HG03457 (cell line): ENCODE data around the gene ZNF880.
A peak's percentile ranks its signal among the peaks of the same experiment; 100 is the strongest.
"Not testable (repeated sequence)": the region's sequence is repeated elsewhere in the genome, so short reads cannot be mapped to it uniquely, and the experiment has no call there.

Experiments
- ATAC-seq: cut with Tn5 transposase; IDR thresholded peaks from one replicate; pipeline ENCODE4 v1.9.1; 2021; ENCODE audit warnings: moderate number of reproducible peaks; ENCODE audit not compliant: unreplicated experiment

ZNF880 gene

DNA sequence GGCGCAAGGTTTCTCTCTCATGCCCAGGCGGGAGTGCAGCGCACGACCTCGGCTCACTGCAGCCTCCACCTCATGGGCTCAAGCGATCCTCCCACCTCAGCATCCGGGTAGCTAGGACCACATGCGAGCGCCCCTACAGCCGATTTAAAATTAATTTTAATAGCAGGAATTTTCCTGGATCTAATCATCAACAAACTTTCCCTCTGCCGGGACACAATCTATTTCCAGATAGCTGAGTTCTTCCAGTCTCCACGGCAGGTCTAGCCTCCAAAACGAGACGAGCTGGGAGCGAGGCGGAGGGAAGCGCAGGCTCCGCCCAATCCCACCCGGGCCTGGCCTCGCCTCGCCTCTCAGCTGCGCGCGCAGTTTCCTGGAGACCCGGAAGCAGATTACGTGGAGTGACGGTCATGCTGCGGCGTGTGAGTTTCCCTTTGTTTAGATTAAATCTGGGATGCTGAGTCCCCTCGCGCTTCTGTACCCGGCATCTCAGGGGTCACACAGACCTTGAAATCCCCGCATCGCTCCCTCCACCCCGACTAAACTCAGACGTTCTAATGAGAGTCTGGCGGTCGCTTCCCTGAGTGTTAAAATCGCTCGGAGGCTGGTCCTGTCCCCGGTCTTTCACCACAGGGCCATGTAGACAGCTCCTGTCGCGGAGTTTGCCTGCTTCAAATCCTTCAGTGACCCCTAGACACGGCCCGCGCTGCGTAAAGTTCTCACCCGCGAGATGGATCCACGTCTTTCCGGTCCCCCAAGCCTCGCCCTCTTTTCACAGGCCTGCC, at the start of gene ZNF880:
TSS of gene ZNF880 (plus strand) at position 365 of the 782 bp plus-strand sequence. CDS start at position 408, 43 bp downstream.
- ATAC-seq: peak; percentile 61

DNA sequence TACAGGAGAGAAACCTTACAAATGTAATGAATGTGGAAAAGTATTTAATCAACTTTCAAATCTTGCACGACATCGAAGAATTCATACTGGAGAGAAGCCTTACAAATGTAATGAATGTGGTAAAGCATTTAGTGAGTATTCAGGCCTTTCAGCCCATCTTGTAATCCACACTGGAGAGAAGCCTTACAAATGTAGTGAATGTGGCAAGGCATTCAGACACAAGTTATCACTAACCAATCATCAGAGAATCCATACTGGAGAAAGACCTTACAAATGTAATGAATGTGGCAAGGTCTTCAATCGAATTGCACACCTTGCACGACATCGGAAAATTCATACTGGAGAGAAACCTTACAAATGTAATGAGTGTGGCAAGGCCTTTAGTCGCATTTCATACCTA, 47.3 kb upstream of the ZNF880 start:
- no peak for ATAC-seq

DNA sequence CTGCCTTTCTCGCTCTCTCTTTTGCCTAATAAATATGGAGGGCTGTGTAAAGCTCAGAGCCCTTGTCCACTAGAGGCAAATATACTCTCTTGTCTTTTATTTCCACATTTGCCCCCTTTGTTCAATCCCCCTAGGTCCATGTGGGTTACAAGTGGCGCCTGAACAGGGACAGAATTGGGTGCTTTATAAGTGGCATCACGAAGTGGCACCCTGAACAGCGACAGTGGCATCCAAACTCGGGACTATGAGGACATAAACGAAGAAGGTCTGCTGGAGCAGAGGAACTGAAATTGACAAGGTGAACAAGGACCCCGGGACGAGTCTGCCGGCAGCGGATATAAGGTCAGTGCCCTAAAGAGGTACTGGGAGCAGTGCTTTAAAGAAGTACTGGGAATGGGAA, 38.0 kb upstream of the ZNF880 start:
- ATAC-seq: no peak

DNA sequence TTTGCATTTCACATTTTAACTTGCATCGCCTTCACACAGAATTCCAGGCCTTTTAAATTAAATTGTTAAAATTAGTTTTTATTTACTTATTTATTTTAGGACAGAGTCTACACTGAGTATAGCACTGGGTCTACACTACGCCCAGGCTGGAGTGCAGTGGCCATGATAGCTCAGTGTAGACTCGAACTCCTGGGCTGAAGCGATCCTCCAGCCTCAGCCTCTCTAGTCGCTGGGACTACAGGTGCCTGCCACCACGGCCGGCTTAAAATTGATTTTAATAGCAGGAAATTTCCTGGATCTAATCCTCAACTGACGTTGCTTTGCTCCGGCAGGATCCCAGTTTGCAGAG, 34.0 kb upstream of the ZNF880 start:
- no peak for ATAC-seq

DNA sequence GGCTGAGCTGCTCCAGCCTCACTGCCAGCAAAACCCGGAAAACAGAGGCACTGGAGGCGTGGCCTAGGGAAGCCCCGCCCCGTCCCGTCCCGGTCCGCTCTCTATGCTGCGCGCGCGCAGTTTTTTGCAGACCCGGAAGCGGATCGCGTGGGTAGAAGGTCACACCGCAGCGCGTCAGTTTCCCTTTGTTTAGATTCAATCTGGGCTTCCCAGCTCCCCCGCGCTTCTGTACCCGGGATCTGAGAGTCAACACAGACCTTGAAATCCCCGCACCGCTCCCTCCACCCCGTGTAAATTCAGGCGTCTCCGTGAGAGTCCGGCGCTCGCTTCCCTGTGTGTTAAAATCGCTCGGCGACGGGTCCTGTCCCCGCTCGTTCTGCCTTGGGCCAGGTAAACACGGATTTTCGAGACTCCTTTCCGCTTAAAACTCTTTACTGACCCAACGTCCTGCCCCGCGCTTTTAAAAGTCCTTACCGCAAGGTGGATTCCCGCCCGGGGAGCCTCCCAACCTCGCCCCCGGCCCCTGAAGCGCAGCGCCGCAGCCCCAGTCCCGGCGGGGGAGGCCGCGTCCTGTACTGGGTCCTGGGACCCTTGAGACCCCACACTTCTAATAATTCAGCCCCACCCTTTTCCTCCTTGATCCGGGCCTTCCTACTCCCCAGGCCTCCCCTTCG, 33.5 kb upstream of the ZNF880 start, which contains the start of gene ZNF610:
TSS of gene ZNF610 (plus strand) at position 127 of the 674 bp plus-strand sequence. CDS start 12,930 bp downstream, outside the sequence.
- no peak for ATAC-seq

DNA sequence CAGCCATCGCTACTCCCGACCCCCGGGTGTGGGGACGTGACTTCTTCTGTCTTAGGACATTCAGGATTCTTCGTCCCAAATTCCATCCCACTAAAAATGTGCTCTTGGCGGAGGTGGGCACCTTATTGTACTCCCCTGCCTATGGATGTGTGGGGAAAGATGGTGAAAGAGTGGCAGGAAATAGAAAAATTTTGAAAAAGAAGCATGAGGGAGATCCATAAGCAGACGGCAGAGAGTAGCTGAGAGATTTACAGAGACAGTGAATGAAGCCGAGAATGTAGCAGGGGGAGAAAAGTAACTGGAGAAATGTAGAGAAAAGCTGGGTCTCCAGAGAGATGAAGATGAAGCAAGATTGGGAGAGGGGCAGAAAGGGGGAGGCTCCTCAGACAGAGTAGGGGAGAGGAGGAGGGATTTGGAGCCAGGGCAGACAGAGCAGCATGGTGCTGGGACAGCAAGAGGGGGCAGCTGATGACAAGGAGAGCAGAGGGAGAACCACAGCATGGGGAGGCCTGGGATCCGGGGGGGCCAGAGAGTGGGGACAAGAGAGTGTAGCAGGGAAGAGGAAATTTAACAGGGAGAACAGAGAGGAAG, 32.8 kb upstream of the ZNF880 start:
- ATAC-seq: no peak

DNA sequence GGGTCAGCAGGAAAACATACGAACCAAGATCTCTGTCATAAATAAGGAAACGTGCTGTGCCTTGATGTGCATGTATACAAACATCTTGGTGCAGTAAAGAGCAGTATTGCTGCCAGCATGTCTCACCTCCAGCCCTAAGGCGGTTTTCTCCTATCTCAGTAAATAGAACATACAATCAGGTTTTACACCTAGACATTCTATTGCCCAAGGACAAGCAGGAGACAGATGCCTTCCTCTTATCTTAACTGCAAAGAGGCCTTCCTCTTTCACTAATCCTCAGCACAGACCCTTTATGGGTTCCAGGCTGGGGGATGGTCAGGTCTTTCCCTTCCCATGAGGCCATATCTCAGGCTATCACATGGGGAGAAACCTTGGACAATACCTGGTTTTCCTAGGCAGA, 30.7 kb upstream of the ZNF880 start:
- ATAC-seq: not testable (repeated sequence)

DNA sequence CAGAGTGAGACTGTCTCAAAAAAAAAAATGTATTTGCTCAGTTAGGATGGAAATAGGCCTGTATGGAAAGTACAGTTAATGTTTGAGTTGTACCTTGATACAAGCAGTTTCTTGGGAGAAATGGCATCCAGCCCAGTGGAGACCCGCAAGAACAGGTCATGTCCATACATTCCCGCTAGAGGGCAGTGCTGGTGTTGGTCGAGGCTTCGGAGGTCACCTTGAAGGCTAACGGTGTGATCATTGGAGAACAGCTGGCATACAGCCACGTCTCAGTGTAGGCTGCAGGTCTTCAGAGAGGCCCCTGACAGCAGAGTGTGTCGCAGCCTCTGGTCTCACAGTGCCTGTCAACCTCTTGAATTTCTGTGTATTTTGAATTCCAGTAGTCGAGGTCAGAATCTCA, 26.2 kb upstream of the ZNF880 start:
- no peak for ATAC-seq

DNA sequence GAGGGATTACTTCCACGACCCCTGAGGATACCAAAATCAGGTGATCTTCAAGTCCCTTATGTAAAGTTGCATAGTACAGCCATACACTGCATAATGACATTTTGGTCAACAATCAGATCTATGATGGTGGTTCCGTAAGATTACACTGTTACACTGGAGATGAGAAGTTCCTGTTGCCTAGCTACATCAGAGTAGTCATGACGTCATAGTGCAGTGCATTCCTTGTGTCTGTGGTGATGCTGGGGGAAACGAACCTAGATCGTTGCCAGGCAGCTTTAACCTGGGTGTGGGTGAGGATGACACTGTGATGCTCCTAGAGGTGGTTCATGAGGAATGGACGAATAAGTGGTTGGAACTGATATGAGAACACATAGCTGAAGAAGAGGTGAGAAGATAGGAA, 24.6 kb upstream of the ZNF880 start:
- ATAC-seq: no peak

DNA sequence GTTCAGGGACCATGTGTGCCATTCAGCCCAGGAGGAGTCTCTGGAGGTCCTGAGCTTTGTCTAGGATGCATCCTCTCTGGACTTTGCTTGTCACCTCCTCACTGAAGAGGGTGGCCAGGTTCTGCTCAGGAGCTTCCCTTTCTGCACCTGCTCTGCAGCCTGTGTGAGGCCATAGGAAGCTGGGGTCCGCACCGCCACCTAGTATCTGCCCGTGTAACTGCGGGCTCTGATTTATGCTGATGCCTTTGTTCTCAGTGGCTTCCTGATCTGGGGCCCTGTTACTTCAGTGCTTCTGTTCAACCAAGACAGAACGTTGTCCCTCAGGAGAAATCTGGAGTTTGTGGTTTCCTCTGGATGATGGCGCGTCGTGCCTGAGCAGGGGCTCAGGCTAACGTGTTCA, 18.2 kb upstream of the ZNF880 start:
- ATAC-seq: no peak

DNA sequence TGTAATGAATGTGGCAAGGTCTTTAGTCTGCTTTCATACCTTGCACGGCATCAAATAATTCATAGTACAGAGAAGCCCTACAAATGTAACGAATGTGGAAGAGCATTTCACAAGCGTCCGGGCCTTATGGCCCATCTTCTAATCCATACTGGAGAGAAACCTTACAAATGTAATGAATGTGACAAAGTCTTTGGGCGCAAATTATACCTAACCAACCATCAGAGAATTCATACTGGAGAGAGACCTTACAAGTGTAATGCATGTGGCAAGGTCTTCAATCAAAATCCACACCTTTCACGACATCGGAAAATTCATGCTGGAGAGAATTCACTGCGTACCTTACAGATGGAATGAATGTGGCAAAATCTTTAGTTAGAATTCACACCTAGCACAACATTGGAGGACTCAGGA, 3.3 kb upstream of the ZNF880 start:
- no peak for ATAC-seq

DNA sequence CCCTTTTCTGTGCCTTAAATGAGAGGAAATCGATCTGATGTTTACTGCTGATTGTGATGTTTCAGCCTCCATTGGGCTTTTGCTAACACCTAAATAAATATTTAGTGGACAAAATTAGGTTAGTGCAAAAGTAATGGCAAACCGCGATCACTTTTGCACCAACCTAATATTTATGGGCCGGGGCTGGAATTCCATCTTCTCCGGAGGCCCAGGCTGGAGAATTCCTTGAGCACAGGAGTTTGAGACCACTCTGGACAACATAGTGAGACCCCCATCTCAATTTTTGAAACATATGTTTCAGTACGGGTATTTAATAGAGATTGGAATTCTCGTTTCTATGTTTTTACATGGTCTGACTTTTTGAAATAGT, 603 bp downstream of the ZNF880 start:
- ATAC-seq: no peak

DNA sequence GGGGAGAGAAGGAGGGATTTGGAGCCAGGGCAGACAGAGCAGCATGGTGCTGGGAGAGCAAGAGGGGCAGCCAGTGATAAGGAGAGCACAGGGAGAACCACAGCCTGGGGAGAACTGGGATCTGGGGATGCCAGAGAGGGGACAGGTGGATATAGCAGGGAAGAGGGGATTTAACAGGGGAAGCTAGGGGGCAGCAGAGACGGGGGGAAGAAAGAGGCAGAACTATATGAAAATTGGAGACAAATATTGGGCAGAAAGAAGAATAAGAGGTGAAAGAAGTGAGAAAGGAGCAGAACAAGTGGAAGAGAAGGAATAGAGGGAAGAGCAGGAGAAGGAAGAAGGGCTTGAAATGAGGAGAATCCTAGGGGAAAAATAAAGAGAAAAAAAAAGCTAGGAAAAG, 21.4 kb downstream of the ZNF880 start:
- ATAC-seq: no peak

DNA sequence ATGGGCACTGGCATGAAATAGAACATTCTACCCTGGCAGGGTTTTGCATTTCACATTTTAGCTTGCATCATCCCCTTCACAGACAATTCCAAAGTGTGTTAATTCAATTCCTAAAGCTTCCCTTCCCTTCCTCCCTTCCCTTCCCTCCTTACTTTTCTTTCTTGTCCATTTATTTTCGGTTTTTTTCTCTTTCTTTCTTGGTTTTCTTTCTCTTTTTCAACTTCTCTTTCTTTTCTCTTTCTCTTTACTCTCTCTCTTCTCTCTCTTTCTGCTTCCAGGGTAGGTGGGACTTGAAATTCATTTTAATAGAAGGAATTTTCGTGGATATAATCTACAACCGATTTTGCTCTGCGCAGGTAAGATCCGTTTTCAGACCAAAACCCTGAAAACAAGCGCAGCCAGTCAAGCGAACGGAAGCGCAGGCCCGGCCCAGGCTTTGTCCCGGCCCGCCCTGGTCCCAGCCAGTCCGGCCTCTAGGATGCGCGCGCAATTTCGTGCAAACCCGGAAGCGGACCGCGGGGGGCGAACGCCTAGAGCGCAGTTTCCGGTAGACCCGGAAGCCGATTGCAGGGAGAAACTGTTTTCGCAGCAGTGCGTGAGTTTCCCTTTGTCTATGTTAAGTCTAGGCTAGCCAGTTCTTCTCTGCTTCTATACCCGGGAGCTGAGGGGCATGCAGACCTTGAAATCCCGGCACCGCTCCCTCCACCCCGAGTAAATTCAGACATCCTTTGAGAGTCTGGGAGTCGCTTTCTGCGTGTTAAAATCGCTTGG, 27.8 kb downstream of the ZNF880 start, which contains the start of gene ZNF528:
TSS of gene ZNF528 (plus strand) at position 540 of the 771 bp plus-strand sequence. CDS start 4,165 bp downstream, outside the sequence.
- ATAC-seq: no peak

DNA sequence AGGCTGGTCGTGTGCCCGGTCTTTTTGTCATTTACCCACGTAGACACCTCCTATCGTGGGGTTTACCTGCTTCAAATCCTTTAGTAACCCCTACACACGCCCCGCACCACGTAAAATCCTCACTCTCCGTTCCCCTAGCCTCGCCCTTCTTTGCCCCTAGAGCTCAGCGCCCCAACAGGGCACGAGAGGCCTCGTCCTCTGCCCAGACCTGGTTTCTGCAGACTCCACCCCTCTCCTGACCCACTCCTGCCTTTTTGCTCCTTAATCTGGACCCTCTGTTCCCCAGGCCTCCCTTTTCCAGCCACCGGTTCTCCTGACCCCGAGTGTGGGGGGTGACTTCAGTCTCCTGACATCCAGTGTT, 28.3 kb downstream of the ZNF880 start:
- no peak for ATAC-seq

DNA sequence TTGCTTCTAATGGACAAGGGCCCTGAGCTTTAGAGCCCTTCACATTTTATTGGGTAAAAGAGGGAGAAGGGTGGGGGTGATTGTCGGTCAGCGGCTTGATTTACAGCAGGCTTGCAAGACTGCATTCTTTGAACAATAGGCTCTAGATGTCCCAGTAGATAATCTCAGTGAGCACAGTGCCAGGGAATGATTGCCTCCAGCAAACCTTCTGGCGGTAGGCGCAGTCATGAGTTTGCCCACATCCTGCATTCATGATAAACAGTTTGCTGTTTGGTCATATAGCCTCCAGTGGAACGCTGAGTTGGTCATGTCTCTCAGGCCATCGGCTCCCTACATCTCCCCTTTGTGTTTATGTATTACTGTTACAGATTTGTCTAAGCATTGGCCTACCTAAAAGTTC, 40.6 kb downstream of the ZNF880 start:
- no peak for ATAC-seq

DNA sequence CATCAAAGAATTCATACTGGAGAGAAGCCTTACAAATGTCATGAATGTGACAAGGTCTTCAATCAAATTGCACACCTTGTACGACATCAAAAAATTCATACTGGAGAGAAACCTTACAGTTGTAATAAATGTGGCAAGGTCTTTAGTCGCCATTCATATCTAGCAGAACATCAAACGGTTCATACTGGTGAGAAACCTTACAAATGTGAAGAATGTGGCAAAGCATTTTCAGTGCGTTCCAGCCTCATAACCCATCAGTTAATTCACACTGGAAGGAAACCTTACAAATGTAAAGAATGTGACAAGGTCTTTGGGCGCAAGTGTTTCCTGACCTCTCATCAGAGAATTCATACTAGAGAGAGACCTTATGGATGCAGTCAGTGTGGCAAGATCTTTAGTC, 46.0 kb downstream of the ZNF880 start:
- ATAC-seq: no peak

DNA sequence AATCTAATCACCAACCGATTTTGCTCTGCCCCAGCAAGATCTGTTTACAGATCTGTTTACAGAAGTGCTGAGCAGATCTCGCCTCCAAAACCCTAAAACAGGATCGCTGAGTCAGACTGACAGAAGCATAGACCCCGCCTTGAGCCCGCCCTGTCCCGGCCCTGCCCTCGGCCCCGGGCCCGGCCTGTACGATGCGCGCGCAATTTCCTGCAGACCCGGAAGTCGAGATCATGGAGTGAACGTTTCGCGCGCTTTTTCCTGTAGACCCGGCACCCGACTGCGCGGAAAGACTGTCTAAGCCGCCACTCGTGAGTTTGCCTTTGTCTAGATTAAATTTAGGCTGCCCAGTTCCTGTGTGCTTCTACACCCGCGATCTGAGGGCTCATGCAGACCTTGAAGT, 59.2 kb downstream of the ZNF880 start, which contains the start of gene ZNF534:
TSS of gene ZNF534 (plus strand) at position 212 of the 400 bp plus-strand sequence. CDS start 2,327 bp downstream, outside the sequence.
- no peak for ATAC-seq
